NCI-H2196 treated with DMSO at 0.1 percent for 48 hours (cell line): Measurements from ENCODE around the gene PIGR.
A peak's percentile ranks its signal among the peaks of the same experiment; 100 is the strongest.
"Not testable (repeated sequence)": the region's sequence is repeated elsewhere in the genome, so short reads cannot be mapped to it uniquely, and the experiment has no call there.

ENCODE experiments used
- DNase-seq: peaks from one replicate; lab custom pipeline; 2025; ENCODE audit not compliant: unreplicated experiment; lab: John Stamatoyannopoulos, UW

Gene PIGR

GRCh38 chr1:206935491-206936067 lies 10.7 kb downstream of the PIGR start:
- no peak for DNase-seq

- no peak for DNase-seq
Measured at GRCh38 chr1:206933333-206933945, 12.8 kb downstream of the PIGR start.

GRCh38 chr1:206932177-206932576 lies 14.1 kb downstream of the PIGR start:
- DNase-seq: no peak

- no peak for DNase-seq
Measured at GRCh38 chr1:206931709-206932108, 14.6 kb downstream of the PIGR start.

GRCh38 chr1:206930210-206930798 lies 16.0 kb downstream of the PIGR start:
- DNase-seq: no peak

- DNase-seq: no peak
Measured at GRCh38 chr1:206929524-206929923, 16.7 kb downstream of the PIGR start.

- DNase-seq: no peak
Measured at GRCh38 chr1:206926286-206926685, 20.0 kb downstream of the PIGR start.

GRCh38 chr1:206925106-206925736 lies 21.0 kb downstream of the PIGR start:
- DNase-seq: no peak

- no peak for DNase-seq
Measured at GRCh38 chr1:206924592-206925105, 21.6 kb downstream of the PIGR start.

GRCh38 chr1:206923961-206924557 lies 22.2 kb downstream of the PIGR start:
- not testable (repeated sequence) for DNase-seq

GRCh38 chr1:206923009-206923960 lies 23.0 kb downstream of the PIGR start:
- no peak for DNase-seq

- DNase-seq: no peak
Measured at GRCh38 chr1:206922524-206922923, 23.7 kb downstream of the PIGR start.

- no peak for DNase-seq
Measured at GRCh38 chr1:206921772-206922265, 24.4 kb downstream of the PIGR start, which contains the start of gene FCMR. Gene FCMR (minus strand): TSS chr1:206921941. CDS start chr1:206921854, 87 bp downstream.

GRCh38 chr1:206918076-206918475 lies 28.2 kb downstream of the PIGR start:
- DNase-seq: no peak

GRCh38 chr1:206916000-206916709 lies 30.1 kb downstream of the PIGR start:
- no peak for DNase-seq

- DNase-seq: no peak
Measured at GRCh38 chr1:206915030-206915735, 31.1 kb downstream of the PIGR start.

GRCh38 chr1:206913766-206914537 lies 32.3 kb downstream of the PIGR start:
- no peak for DNase-seq

- peak; percentile 75 for DNase-seq
Measured at GRCh38 chr1:206912445-206913095, 33.7 kb downstream of the PIGR start.
